AG09309 (cell line): ENCODE data around the gene FLAD1.

Experiments used
- DNase-seq: peaks from one replicate; pipeline ENCODE4 v3.0.0-alpha.2; 2010; ENCODE audit warnings: low read depth
- H3K4me3 ChIP-seq: 2 replicates; pipeline ENCODE4 v1.5.1; 2011; ENCODE audit warnings: mild to moderate bottlenecking, low read depth, low read length, moderate library complexity; ENCODE audit not compliant: control insufficient read depth
- TF ChIP-seq, protein P1 (sequence below): IDR thresholded peaks from 2 replicates; pipeline ENCODE4 v1.5.1; 2011; ENCODE audit warnings: mild to moderate bottlenecking, low read depth, low read length, inconsistent platforms; ENCODE audit not compliant: insufficient read depth, control insufficient read depth; ENCODE audit errors: missing control alignments

FLAD1 gene

GRCh38 chr1:154962795-154963330 lies 20.3 kb upstream of the FLAD1 start:
- no peak overlapping the region for H3K4me3 ChIP-seq
- TF ChIP-seq, protein P1, sequence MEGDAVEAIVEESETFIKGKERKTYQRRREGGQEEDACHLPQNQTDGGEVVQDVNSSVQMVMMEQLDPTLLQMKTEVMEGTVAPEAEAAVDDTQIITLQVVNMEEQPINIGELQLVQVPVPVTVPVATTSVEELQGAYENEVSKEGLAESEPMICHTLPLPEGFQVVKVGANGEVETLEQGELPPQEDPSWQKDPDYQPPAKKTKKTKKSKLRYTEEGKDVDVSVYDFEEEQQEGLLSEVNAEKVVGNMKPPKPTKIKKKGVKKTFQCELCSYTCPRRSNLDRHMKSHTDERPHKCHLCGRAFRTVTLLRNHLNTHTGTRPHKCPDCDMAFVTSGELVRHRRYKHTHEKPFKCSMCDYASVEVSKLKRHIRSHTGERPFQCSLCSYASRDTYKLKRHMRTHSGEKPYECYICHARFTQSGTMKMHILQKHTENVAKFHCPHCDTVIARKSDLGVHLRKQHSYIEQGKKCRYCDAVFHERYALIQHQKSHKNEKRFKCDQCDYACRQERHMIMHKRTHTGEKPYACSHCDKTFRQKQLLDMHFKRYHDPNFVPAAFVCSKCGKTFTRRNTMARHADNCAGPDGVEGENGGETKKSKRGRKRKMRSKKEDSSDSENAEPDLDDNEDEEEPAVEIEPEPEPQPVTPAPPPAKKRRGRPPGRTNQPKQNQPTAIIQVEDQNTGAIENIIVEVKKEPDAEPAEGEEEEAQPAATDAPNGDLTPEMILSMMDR: no peak
- no peak for DNase-seq

GRCh38 chr1:154963643-154964042 lies 19.5 kb upstream of the FLAD1 start:
- TF ChIP-seq, protein P1: no peak
- H3K4me3 ChIP-seq: no peak overlapping the region
- DNase-seq: no peak

DNA sequence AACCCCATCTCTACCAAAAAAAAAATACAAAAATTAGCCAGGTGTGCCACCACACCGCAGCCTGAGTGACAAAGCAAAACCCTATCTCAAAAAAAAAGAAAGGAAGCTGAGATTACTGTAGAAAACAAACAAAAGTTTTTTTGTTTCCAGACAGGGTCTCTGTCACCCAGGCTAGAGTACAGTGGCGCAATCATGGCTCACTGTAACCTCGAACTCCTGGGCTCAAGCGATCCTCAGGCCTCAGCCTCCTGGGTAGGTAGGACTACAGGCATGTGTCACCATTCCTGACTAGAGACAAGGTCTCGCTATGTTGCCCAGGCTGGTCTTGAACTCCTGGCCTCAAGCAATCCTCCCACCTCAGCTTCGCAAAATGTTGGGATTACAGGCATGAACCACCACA lies 18.8 kb upstream of the FLAD1 start:
- no peak overlapping the region for H3K4me3 ChIP-seq
- no peak for DNase-seq
- TF ChIP-seq, protein P1: no peak

DNA sequence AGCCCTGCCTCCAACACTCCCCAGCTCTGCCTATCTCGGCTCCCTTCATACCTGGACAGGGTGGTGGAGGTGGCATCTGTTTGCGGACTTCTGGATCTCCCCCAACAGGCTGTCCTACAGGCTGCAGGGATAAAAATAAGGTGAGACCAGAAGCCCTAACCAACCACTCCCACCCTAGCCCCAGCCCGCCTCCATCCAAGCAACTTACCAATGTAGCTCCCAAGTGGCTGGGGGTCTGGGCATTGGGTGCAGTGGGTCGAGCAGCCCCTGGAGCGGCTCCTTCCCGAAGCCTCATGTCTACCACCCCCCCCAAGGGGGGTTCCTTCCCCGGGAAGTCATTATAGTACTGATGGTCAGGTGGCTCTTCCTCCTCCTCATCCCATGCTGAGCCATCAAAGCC lies 17.0 kb upstream of the FLAD1 start:
- no peak for DNase-seq
- H3K4me3 ChIP-seq: no peak overlapping the region
- TF ChIP-seq, protein P1: no peak

DNA sequence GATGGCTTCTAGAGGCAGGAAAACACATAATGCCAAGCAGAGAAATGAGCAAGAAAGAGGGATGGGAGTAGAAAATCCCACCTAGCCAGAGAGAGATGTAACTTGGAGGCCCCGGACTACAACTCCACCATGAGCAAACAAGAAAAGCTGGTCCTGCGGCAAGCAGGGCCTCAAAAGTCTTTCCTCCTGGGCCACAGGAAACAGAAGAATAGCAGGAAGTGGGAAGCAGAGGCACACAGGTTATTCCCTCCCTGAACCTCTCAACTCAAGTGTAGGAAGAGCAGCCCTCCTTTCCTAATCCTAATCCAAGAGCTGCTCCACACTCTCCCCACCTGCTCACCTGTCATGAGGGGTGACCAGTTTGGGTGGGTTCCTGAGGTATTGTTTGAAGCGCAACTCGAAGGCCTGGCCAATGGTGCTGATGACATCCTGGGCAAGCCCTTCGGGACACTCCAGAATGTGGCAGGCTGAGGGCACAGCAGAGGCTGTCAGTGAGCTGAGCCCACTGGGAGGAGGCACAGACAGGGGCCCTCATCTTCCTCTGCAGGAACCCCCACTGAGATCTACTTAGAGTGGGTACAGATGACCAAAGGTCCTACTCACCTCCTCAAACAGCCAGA lies 15.7 kb upstream of the FLAD1 start:
- H3K4me3 ChIP-seq: no peak overlapping the region; the same call in 1 of the 2 replicates
- DNase-seq: no peak
- TF ChIP-seq, protein P1: no peak

GRCh38 chr1:154968731-154969130 lies 14.4 kb upstream of the FLAD1 start:
- DNase-seq: no peak
- TF ChIP-seq, protein P1: no peak
- H3K4me3 ChIP-seq: peak overlapping the region; percentile 94

DNA sequence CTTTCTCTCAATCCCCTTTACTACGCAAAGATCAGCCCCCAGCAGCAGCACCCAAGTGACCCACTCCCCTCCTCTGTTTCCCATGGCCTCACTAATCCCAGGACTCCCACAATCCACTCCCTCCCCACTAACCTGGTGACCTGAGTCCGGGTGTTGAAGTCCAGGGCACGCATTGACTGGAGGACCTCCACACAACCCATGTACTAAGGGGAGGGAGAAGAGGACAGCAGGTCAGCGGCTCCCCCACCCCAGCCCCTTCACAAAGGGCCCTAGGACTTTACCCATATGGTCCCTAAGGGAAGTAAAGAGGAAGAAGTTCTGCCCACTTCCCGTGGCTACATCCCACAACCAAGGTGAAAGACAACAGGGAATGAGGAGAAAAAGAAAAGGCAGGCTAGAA lies 13.9 kb upstream of the FLAD1 start:
- H3K4me3 ChIP-seq: peak overlapping the region; percentile 94
- no peak for DNase-seq
- TF ChIP-seq, protein P1: no peak
